ENCODE measurements around the gene BICDL2. TPM values are rescaled to one million over a fixed set of nuclear protein-coding genes. Genes with fewer than 3 reads are reported as not detected.

BICDL2 gene
- total and polyA plus RNA-seq, 9 of the 15 experiments (the other 6 are each of a cell fraction or from before 2014, with no cell fraction given) = 0.09 to 0.28 (median 0.09) TPM; not detected in 6

DNA sequence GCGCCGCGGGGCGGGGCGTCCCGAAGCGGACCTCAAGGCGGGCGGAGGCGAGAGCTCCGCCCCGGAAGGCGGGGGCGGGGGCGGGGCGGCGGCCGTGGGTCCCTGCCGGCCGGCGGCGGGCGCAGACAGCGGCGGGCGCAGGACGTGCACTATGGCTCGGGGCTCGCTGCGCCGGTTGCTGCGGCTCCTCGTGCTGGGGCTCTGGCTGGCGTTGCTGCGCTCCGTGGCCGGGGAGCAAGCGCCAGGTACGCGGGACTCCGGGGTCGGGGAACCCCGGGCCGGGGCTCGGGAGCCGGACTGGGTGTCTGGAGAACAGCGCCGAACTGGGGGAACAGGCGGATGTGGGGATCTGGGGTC, 16.5 kb downstream of the BICDL2 start, which contains the start of gene TNFRSF12A (continued):
- TF ChIP-seq ZC3H11A (IDR thresholded peaks at IDR 0.05; ENCODE audit: low read depth, low read length) (no peak), CHD2 (IDR thresholded peaks at IDR 0.05; ENCODE audit: low read depth, low read length) (0 out of 2 replicates have a peak, but pooled peaks have one; percentile 2), EGR1 (conservative IDR thresholded peaks at IDR 0.05) (peak; percentile 49), U2AF1 (optimal IDR thresholded peaks at IDR 0.05; ENCODE audit: low read depth, low read length) (no peak), ZBTB1 (CRISPR knock-in tag; IDR thresholded peaks at IDR 0.05; ENCODE audit: borderline replicate concordance, low read depth) (peak; percentile 6; the same call in 1 of the 2 replicates), RNF2 (IDR thresholded peaks at IDR 0.05) (no peak), MYC (IDR thresholded peaks at IDR 0.05; ENCODE audit: low read depth, low read length) (peak; percentile 56), MYC (CRISPR knock-in tag; IDR thresholded peaks at IDR 0.05; ENCODE audit: borderline replicate concordance, low read depth) (no peak), KDM2B (CRISPR knock-in tag; IDR thresholded peaks at IDR 0.05) (0 out of 2 replicates have a peak, but pooled peaks have one; percentile 70), GABPA (tag; conservative IDR thresholded peaks at IDR 0.05; ENCODE audit: low read depth) (peak; percentile 59), NONO (IDR thresholded peaks at IDR 0.05; ENCODE audit: low read depth in 2 of 2, low read length in 1 of 2) (peak in 1 of 2 experiments; percentile 85; a peak in 2 of 4 replicates), SMAD4 (CRISPR knock-in tag; conservative IDR thresholded peaks at IDR 0.05) (peak; percentile 92), ZNF778 (CRISPR knock-in tag; IDR thresholded peaks at IDR 0.05) (no peak), TBL1XR1 (IDR thresholded peaks at IDR 0.05; ENCODE audit: low read length in 2 of 2) (no peak), NRF1 (conservative IDR thresholded peaks at IDR 0.05 in 1 of 2, IDR thresholded peaks at IDR 0.05 in 1 of 2) (peak; percentile 55 to 56; a peak in 2 of 4 replicates), CREM (IDR thresholded peaks at IDR 0.05; ENCODE audit: low read depth) (0 out of 2 replicates have a peak, but pooled peaks have one; percentile 49)
- TF ChIP-seq, protein P1, sequence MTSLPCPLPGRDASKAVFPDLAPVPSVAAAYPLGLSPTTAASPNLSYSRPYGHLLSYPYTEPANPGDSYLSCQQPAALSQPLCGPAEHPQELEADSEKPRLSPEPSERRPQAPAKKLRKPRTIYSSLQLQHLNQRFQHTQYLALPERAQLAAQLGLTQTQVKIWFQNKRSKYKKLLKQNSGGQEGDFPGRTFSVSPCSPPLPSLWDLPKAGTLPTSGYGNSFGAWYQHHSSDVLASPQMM (CRISPR knock-in tag; IDR thresholded peaks at IDR 0.05) = no peak
- TF ChIP-seq, protein P2, sequence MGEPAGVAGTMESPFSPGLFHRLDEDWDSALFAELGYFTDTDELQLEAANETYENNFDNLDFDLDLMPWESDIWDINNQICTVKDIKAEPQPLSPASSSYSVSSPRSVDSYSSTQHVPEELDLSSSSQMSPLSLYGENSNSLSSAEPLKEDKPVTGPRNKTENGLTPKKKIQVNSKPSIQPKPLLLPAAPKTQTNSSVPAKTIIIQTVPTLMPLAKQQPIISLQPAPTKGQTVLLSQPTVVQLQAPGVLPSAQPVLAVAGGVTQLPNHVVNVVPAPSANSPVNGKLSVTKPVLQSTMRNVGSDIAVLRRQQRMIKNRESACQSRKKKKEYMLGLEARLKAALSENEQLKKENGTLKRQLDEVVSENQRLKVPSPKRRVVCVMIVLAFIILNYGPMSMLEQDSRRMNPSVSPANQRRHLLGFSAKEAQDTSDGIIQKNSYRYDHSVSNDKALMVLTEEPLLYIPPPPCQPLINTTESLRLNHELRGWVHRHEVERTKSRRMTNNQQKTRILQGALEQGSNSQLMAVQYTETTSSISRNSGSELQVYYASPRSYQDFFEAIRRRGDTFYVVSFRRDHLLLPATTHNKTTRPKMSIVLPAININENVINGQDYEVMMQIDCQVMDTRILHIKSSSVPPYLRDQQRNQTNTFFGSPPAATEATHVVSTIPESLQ (CRISPR knock-in tag; IDR thresholded peaks at IDR 0.05) = no peak
- TF ChIP-seq, protein P3, sequence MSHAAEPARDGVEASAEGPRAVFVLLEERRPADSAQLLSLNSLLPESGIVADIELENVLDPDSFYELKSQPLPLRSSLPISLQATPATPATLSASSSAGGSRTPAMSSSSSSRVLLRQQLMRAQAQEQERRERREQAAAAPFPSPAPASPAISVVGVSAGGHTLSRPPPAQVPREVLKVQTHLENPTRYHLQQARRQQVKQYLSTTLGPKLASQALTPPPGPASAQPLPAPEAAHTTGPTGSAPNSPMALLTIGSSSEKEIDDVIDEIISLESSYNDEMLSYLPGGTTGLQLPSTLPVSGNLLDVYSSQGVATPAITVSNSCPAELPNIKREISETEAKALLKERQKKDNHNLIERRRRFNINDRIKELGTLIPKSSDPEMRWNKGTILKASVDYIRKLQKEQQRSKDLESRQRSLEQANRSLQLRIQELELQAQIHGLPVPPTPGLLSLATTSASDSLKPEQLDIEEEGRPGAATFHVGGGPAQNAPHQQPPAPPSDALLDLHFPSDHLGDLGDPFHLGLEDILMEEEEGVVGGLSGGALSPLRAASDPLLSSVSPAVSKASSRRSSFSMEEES (CRISPR knock-in tag; IDR thresholded peaks at IDR 0.05) = no peak

Measured in K562 (cell line).